ENCODE results near the gene LGALS9B.
"Not testable (repeated sequence)": the region's sequence is repeated elsewhere in the genome, so short reads cannot be mapped to it uniquely, and the experiment has no call there.

GRCh38 chr17:20492099-20492498, 24.8 kb upstream of the LGALS9B start:
- TF ChIP-seq CTCF, POLR2A (IDR thresholded peaks at IDR 0.05): not testable (repeated sequence)
